ENCODE results near the gene KCND3.

KCND3 gene

GRCh38 chr1:111880881-111881837 lies 108.3 kb downstream of the KCND3 start:
- DNase-seq (ENCODE audit: low spot score), result no peak

GRCh38 chr1:111879081-111879480 lies 110.4 kb downstream of the KCND3 start:
- DNase-seq (ENCODE audit: low spot score), result no peak

GRCh38 chr1:111878649-111879048 lies 110.8 kb downstream of the KCND3 start:
- no peak for DNase-seq (ENCODE audit: low spot score)

GRCh38 chr1:111878091-111878490 lies 111.4 kb downstream of the KCND3 start:
- DNase-seq (ENCODE audit: low spot score), result no peak

- DNase-seq (ENCODE audit: low spot score), result no peak
These were observed 112.8 kb downstream of the KCND3 start for GRCh38 chr1:111876631-111877030.

GRCh38 chr1:111875640-111876039 lies 113.8 kb downstream of the KCND3 start:
- DNase-seq (ENCODE audit: low spot score), result no peak

- DNase-seq (ENCODE audit: low spot score), result no peak
These were observed 115.9 kb downstream of the KCND3 start for GRCh38 chr1:111873460-111874030.

- DNase-seq (ENCODE audit: low spot score), result no peak
These were observed 119.3 kb downstream of the KCND3 start for GRCh38 chr1:111870181-111870580.

GRCh38 chr1:111867868-111868440 lies 121.5 kb downstream of the KCND3 start:
- no peak for DNase-seq (ENCODE audit: low spot score)

GRCh38 chr1:111864862-111865261 lies 124.6 kb downstream of the KCND3 start:
- no peak for DNase-seq (ENCODE audit: low spot score)

- no peak for DNase-seq (ENCODE audit: low spot score)
These were observed 126.1 kb downstream of the KCND3 start for GRCh38 chr1:111863401-111863800.

GRCh38 chr1:111862599-111862998 lies 126.9 kb downstream of the KCND3 start:
- no peak for DNase-seq (ENCODE audit: low spot score)

GRCh38 chr1:111861523-111861922 lies 127.9 kb downstream of the KCND3 start:
- no peak for DNase-seq (ENCODE audit: low spot score)

GRCh38 chr1:111857194-111857651 lies 132.2 kb downstream of the KCND3 start:
- no peak for DNase-seq (ENCODE audit: low spot score)

- no peak for DNase-seq (ENCODE audit: low spot score)
These were observed 132.9 kb downstream of the KCND3 start for GRCh38 chr1:111856411-111857185.

GRCh38 chr1:111855260-111855659 lies 134.2 kb downstream of the KCND3 start:
- DNase-seq (ENCODE audit: low spot score), result no peak

- DNase-seq (ENCODE audit: low spot score), result no peak
These were observed 137.2 kb downstream of the KCND3 start for GRCh38 chr1:111852261-111852721.

GRCh38 chr1:111851552-111851951 lies 137.9 kb downstream of the KCND3 start:
- no peak for DNase-seq (ENCODE audit: low spot score)

GRCh38 chr1:111850109-111850508 lies 139.4 kb downstream of the KCND3 start:
- DNase-seq (ENCODE audit: low spot score), result no peak

GRCh38 chr1:111848852-111849545 lies 140.5 kb downstream of the KCND3 start:
- no peak for DNase-seq (ENCODE audit: low spot score)

- DNase-seq (ENCODE audit: low spot score), result no peak
These were observed 142.0 kb downstream of the KCND3 start for GRCh38 chr1:111847466-111847865.

Data from CD4-positive, alpha-beta T cell treated with Interleukin-2 at 100 ng/mL for 4 hours (primary cell).